ENCODE measurements around the gene WWOX. TPM values are rescaled to one million over a fixed set of nuclear protein-coding genes. Genes with fewer than 3 reads are reported as not detected.

The WWOX gene
- total RNA-seq, 3 donors from 2014 or later: 11.7 to 18.0 (median 13.8) TPM

GRCh38 chr16:79210607-79211006, 1111.2 kb downstream of the WWOX start:
- DNase-seq (no peak), ATAC-seq (no peak)
- Histone ChIP-seq H3K4me1 (ENCODE audit: low read depth) (no peaks in the 10 kb centered on the region), H3K9me3 (no peaks in the 10 kb centered on the region), H3K36me3 (ENCODE audit: low read depth) (no peaks in the 10 kb centered on the region), H3K4me3 (no peak overlapping the region)
- no peak for TF ChIP-seq CTCF (IDR thresholded peaks at IDR 0.05)
- intact Hi-C loops (cut with DNase I, micrococcal nuclease): no loop called here

DNA sequence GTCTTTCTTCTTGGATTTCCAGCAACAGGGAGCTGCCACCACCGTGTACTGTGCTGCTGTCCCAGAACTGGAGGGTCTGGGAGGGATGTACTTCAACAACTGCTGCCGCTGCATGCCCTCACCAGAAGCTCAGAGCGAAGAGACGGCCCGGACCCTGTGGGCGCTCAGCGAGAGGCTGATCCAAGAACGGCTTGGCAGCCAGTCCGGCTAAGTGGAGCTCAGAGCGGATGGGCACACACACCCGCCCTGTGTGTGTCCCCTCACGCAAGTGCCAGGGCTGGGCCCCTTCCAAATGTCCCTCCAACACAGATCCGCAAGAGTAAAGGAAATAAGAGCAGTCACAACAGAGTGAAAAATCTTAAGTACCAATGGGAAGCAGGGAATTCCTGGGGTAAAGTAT, 1112.1 kb downstream of the WWOX start:
- ATAC-seq (no peak), DNase-seq (no peak)
- TF ChIP-seq CTCF (IDR thresholded peaks at IDR 0.05): no peak
- Histone ChIP-seq H3K9me3 (no peaks in the 10 kb centered on the region), H3K4me1 (ENCODE audit: low read depth) (no peaks in the 10 kb centered on the region), H3K36me3 (ENCODE audit: low read depth) (no peaks in the 10 kb centered on the region), H3K4me3 (no peak overlapping the region)
- intact Hi-C loops (cut with DNase I, micrococcal nuclease): no loop called here

DNA sequence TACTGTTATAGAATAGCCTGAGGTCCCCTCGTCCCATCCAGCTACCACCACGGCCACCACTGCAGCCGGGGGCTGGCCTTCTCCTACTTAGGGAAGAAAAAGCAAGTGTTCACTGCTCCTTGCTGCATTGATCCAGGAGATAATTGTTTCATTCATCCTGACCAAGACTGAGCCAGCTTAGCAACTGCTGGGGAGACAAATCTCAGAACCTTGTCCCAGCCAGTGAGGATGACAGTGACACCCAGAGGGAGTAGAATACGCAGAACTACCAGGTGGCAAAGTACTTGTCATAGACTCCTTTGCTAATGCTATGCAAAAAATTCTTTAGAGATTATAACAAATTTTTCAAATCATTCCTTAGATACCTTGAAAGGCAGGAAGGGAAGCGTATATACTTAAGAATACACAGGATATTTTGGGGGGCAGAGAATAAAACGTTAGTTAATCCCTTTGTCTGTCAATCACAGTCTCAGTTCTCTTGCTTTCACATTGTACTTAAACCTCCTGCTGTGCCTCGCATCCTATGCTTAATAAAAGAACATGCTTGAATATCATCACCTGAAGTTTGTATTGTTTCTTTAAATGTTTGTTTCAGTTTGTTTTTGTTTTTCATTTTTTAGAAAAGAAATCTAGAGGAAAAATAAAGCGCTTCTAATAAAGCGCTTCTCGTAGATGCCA, 1112.8 kb downstream of the WWOX start:
- Histone ChIP-seq H3K4me1 (ENCODE audit: low read depth) (no peaks in the 10 kb centered on the region), H3K36me3 (ENCODE audit: low read depth) (no peaks in the 10 kb centered on the region), H3K4me3 (no peak overlapping the region), H3K9me3 (no peaks in the 10 kb centered on the region)
- intact Hi-C loops (cut with DNase I, micrococcal nuclease): no loop called here
- TF ChIP-seq CTCF (IDR thresholded peaks at IDR 0.05): no peak
- DNase-seq: no peak
- ATAC-seq: no peak

DNA sequence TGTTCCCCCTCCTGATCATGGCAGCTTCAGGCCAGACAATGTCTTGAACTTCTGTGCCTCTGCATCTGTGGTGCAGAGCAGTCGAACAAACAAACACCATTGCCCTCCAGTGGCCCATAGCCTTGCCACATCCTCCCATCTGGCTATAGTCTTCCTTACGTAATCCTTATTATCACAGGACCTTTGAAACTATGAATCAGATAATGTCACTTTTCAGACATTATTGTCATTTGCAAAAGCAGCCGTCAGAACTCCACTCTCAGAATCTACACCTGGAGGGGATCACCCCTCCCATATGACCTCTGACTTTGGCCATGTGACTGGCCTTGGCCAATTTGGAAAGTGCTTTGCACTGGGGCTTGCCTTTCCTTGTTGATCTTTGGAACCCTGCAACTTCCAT, 1113.8 kb downstream of the WWOX start:
- H3K4me1 ChIP-seq (ENCODE audit: low read depth): peaks cover 4% of the 10 kb centered on the region
- no peaks in the 10 kb centered on the region for H3K9me3 ChIP-seq
- intact Hi-C loops (cut with DNase I, micrococcal nuclease): no loop called here
- no peak for DNase-seq
- no peak overlapping the region for H3K4me3 ChIP-seq
- no peak for TF ChIP-seq CTCF (IDR thresholded peaks at IDR 0.05)
- no peaks in the 10 kb centered on the region for H3K36me3 ChIP-seq (ENCODE audit: low read depth)
- no peak for ATAC-seq

- Histone ChIP-seq H3K4me1 (ENCODE audit: low read depth) (peaks cover 5% of the 10 kb centered on the region), H3K36me3 (ENCODE audit: low read depth) (no peaks in the 10 kb centered on the region), H3K9me3 (no peaks in the 10 kb centered on the region), H3K4me3 (no peak overlapping the region)
- intact Hi-C loops (cut with DNase I, micrococcal nuclease): no loop called here
- no peak for ATAC-seq
- TF ChIP-seq CTCF (IDR thresholded peaks at IDR 0.05): no peak
- no peak for DNase-seq
Measured at GRCh38 chr16:79215289-79215688, 1115.8 kb downstream of the WWOX start.
